ENCODE measurements around the gene POGLUT2.
A peak's percentile ranks its signal among the peaks of the same experiment; 100 is the strongest.

POGLUT2 gene

DNA sequence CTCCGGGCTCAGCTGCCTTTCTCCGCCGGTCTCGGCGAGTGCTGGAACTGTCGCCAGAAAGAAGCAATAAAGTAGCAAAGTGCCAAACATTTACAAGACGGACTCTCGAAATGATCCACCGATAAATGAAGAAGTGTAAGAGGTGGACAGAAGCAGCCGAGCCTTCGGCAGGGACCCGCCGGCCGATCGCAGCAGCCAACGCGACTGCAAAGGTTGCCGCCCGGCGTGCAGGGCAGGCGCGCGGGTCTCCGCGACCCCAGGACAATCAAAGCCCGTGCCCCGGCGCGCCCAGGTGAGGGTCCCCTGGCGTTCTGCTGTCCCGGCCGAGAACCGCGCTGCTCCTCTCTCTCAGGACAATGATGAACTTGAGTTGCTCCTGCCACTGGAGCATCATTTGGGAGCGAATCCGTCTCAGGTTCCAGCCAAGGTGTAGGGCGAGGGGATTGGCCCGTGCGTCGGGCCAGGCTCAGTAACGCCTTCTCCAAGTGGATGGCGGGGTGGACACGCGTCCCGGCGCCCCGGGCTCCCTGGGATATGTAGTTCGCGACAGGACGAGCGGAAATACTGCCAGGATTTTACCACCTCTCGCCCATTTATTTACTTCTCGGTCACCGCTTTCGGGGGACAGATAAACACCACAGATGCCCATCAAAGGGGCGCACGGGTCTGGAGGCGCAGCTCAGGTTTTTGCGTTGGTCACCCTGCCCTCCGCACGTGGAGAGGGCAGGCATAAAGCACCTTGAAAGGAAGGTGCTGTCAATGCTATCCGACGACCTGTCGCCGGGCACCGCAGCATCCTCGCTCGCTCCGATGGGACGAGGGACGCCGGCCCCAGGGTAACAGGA lies at the start of gene POGLUT2, which contains the start of gene BIVM:
Gene POGLUT2, minus strand, starts transcription at position 396 of the 845 bp plus-strand sequence. Its CDS starts 306 bp downstream, at position 90.
Gene BIVM, plus strand, starts transcription at position 539 of the 845 bp plus-strand sequence. CDS start 8,149 bp downstream, outside the sequence.
- peak; percentile 87 to 96 for DNase-seq

DNA sequence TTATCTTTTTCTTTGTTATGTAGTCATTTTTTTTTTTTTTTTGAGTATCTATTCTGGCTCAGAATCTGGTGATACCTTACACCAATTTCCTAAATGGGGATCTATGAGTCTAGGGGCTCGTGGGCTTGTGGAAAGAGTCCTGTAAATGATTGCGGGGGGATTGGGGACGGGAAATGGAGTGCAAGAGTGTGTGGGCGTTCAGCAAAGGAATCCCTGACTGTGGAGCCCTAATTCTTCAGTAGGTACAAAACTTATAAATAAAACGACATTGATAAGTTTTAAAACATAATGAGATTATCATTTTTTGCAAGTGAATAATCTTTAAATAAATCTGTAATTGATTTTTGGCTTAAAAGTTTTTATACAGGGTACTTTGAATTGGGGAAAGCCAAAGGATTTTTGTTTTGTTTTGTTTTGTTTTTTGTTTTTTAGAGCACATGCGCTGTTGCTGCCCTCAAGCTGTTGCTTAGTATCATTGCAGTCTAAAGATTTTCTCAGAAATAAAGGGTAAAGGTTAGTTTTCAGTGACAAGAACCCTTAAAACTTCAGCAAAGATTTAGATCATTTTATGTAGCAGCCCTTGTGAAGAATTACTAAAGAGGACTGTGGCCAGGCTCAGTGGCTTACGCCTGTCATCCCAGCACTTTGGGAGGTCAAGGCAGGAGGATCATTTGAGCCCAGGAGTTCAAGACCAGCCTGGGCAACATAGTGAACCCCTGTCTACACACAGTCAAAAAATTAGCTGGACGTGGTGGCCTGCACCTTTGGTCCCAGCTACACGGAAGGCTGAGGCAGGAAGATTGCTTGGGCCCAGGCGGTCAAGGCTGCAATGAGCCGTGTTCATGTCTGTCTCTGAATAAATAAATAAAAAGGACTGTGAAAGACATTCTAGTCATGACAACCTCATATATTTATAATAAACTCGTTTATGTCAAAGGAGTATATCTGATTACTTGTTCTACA lies 48.8 kb upstream of the POGLUT2 start:
- DNase-seq: peak in 1 of 2 experiments; percentile 25

DNA sequence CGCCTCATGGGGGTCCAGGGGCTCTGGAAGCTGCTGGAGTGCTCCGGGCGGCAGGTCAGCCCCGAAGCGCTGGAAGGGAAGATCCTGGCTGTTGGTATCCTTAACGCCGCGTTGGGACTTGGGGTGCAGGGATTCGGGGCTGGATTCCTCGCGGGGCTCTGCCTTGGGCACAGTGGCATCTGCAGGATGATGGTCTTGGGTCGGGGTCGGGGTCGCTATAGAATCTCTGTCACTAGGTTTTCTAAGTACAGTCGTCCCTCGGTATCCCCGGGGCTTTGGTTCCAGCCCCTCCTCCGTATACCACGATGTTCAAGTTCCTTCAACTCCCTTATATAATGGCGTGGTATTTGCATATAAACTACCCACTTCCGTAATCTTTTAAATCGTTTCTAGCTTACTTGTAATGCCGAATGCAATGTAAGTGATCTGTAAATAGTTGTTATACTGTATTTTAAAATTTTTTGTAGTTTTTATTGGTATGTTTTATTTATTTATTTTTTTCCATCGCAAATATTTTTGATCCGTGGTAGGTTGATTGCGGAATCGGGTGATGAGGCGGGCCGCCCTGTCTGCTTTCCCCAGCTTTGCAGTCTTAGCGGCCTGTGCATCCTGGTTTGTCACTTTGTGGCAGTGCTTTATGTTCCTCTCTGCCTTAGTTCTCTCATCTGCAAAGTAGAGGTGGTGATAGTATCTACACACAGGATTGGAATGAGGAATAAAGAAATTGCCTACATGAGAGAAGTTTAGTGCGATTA lies 47.7 kb upstream of the POGLUT2 start:
- peak in 1 of 2 experiments; percentile 22 for DNase-seq

DNA sequence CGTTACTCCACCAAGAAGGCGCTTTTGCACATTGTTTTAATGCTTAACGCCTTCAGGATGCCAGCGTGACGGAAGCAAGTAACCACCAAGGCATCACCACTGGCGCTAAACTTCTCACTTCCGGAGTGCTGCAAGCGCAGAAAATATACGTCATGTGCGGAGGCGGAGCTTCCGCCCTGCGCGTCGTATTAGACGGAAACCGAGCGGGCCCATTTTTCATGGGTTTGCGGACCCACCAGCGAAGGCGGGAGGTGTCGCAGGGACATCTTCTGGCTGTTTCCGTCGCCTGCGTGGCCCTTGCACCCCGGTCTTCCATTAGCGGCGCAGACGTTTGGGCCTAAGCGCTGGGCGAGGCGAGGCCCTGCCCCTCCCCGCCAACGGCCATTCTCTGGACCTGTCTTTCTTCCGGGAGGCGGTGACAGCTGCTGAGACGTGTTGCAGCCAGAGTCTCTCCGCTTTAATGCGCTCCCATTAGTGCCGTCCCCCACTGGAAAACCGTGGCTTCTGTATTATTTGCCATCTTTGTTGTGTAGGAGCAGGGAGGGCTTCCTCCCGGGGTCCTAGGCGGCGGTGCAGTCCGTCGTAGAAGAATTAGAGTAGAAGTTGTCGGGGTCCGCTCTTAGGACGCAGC lies 47.0 kb upstream of the POGLUT2 start, which contains the start of gene ERCC5:
Gene ERCC5, plus strand, starts transcription at position 403 of the 631 bp plus-strand sequence. CDS start 235 bp downstream, outside the sequence.
- DNase-seq: peak; percentile 92 to 97

DNA sequence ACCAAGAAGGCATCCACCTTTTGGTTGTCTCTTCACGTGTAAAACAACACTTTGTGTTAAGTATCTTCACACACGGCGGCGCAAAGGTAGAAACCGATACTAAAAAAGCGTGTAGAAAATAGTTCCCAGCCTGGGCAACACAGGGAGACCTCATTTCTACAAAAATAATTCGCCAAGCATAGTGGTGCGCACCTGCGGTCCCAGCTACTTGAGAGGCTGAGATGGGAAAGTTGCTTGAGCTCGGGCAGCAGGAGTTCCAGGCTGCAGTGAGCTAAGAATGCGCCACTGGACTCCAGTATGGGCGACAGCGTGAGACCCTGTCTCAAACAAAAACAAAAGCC lies 46.5 kb upstream of the POGLUT2 start:
- no peak for DNase-seq

DNA sequence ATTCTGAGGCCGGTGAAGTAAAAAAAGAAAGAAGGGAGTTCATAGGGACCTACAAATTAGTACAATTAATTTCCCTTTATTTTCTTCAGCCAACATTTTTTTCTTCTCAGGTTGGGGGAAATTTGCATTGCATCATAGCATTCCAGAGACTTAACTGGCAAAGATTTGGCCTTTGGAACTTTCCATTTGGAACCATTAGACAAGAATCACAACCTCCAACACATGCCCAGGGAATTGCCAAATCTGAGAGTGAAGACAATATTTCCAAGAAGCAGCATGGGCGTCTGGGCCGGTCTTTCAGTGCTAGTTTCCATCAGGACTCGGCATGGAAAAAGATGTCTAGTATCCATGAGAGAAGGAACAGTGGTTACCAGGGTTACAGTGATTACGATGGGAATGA lies 40.7 kb upstream of the POGLUT2 start:
- no peak for DNase-seq

DNA sequence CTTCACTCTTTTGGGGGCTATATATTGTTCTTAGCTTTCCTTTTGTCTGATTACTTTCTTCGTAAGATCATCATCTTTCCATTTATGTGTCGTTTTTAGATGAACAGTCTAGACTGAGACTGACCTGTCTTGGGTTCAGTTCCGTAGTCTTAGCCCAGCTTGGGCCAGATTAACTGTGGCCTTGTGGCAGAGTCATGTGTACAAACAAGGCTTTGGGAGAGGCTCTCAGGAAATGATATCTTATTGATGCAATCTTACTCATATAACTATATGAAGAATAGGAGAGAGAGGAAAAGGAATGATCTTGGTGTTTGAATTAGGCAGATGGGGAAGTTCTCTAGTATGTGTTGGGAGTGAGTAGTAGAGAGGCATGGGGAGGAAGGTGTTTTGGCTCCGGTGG lies 40.2 kb upstream of the POGLUT2 start:
- no peak for DNase-seq

DNA sequence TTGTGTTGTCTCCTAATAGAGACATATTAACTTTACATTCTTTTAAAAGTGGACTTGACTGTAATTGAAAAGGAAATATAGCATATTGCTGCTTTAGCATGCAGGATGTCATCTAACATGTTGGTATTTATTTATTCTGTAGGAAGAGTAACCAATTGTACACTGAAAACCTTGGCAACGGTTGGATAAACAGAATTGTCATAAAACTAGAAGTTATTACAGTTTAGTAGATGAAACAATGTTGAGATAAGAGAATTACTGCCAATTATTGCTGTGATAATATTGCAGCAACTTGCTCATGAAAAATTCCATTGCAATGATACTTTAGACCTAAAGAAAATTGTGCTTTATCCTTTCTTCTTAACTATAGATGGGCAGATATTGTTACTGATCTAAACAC lies 39.5 kb upstream of the POGLUT2 start:
- DNase-seq: no peak

DNA sequence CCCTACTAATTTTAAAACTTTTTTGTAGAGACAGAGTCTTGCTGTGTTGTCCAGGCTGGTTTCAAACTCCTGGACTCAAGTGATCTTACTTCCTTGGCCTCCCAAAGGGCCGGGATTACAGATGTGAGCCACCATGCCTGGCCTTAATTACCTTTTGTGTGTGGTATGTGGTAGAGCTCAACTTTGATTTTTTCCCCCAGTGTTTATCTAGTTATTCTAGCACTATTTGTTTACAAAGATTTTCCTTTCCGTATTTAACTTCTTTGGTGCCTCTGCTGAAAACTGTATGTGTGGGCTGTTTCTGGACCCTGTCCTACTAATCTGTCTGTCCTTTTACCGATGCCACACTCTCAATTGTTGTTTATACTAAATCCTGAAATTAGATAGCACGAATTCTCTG lies 37.7 kb upstream of the POGLUT2 start:
- DNase-seq: no peak

DNA sequence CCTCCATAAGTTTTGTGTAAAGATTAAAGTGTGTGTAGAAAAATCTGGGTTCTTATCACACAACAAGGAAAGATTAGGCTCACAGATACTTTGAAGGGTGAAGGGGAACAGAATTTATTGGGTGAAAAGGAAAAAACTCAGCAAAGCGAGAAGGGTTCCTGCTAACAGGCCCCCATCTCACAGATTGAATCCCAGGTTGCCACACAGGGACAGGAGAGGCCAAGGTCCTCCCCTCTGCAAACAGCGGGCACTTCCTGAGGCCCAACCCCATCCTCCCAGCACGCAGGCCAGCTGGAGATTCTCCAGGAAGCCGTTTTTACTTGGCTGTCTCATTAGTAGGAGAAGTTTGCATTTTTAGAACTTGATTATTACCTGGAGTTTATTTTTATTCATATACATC lies 31.9 kb upstream of the POGLUT2 start:
- DNase-seq: peak in 1 of 2 experiments; percentile 2

DNA sequence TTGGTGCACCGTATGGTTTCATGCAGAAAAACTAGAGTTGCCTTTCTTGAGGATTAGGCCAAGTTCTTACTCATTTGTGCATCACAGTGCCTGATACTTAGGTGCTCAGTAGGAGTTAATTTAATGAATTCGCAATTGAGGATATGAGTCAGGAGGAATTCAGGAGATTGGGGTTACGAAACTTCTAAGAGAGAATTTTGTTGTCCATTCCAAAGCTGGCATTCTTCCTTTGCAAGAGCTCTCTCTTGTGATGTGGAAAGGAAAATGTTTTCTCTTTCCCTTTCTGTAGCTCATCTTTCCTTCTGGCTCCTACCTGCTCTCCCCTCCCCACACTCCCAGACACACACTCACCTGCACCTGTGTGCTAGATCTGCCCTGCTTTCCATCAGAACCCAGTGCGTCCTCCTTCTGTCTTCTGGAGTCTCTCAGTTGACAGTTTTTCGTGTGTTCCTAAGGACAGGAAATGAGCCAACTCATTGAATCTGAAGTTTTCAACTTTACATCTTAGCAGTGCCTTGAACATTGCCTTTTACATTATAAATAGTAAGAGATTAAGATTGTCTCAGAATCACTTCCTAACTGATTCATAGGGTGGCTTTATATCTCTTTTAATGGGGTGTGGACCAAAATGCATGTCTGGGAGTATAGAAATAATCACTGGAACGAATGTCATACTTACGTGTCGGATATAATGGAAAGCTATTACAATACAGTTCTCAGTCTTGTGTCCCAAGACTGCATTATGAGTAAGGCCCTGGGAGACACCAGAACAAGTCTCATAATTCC lies 27.3 kb upstream of the POGLUT2 start:
- no peak for DNase-seq

DNA sequence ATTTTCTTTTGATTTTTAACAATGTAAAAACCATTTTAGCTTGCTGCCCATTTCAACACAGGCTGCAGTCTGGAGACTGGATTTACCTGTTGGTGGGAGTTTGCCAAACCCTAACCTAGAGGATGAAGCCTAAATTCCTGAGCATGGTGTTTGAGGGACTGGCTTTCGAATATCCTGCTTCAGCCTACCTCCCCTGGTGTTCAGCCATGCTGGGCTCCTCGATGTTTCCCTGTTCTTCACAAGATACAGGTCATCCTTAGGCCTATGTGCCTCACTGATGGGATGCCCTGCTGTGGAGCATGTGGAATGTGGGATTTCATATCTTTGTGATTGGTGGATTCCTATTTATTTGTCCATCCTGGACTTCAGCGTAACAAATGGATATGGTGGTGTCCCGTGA lies 26.6 kb upstream of the POGLUT2 start:
- no peak for DNase-seq

DNA sequence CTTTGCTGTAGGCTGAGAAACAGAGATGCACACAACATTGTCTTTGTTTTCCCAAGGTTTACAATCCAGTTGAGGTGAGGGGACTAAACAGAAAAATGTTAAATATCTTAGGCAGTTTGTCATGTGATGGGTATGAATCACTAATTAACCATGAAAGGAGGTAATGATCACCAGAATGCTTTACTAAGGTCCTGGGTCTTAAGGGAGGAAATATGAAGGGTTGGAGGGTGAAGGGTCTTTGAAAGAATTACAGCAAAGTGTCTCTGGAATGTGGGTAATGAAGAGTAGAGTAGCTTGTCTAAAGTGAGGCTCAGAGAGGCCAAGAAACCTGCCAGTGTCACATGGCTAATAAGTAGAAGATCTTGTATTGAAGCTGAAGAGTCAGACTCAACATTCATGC lies 19.1 kb upstream of the POGLUT2 start:
- DNase-seq: no peak

DNA sequence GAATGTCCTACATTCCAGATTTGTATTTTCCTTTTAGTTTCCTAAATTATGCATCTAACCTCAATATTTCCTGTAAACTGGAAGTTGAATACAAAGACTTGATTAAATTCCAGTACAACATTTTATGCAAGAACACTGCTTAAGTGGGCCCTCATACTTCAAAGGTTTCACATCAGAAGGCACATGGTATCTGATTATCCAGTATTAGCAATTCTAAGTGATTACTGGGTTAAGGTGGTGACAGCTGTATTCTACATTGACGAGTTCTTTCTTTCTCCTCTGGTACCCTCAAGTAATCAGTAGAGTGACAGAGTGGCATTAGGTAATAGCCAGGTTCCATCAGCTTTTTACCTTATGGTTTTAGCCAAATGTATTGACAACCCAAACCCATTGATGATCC lies 18.5 kb upstream of the POGLUT2 start:
- DNase-seq: no peak

DNA sequence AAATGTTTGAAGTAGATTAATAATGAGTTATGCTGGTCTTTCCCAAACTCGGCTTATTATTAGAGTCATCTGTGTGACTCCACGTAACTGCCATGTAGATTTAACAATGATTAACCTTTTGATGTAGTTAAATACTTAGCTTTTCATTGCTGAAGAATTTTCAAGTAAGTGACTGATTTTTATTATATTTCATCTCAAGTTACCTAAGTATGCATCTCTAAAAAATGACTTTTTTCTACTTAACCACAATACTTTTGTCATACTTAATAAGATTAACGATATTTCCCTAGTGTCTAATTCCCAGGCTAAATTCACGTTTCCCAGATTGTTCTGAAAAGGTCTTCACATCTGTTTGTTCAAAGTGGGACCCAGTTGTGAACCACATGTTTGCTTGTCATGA lies 17.9 kb upstream of the POGLUT2 start:
- DNase-seq: no peak

DNA sequence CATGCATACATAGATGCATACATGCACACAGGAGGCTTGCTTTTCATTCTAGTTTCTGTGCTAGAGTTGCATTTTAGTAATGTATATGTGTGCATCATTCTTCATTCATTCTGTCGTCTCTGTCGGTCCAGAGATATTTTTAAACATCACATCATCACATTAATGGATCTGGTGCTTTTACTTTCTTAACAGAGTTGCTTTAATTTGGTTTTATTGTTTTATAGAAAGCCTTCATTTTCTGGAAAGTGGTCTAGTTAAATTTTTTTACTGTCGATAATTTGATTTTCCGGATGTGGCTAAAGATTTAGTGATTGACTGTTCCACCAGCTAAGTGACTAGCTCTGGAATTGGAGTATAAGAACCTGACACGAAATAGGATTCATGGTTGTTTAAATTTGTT lies 17.0 kb upstream of the POGLUT2 start:
- no peak for DNase-seq

DNA sequence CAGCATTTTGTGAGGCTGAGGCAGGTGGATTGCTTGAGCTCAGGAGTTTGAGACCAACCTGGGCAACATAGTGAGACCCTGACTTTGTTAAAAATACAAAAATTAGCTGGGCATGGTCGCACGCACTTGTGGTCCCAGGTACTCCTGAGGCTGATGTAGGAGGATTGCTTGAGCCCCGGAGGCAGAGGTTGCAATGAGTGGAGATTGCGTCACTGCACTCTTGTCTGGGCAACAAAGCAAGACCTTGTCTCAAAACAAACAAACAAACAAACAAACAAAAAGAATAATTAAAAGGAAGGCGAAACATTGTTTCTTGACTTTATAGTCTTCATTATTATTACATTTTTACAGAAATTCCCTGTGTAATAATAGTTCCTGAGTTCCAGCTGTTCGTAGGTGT lies 16.0 kb upstream of the POGLUT2 start:
- no peak for DNase-seq

DNA sequence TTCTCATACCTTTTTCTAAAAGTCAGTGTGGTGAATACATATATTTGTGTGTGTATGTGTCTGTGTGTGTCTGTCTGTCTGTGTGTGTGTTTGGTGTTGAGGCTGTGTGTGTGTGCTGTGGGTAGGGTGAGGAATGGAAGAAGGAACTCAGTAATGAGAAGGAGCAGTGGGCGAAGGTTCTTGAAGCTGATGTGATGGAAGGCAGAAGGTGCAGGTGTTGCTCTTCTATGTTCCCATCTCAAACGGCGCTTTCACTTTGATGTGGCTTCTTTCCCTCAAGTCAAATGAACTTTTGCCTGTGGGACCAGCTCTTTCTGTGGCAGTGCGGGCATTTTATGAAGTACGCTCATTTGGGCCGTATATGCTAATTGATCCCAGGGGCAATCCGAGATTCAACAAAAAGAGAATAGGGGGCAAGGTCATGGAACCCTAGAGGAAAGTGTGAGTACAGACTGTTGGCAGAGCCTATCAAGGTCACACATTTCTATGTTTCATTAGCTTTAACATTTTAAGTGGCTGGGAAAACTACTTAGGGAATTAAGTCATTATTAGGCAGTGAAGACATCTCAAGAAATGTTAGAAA lies 15.3 kb upstream of the POGLUT2 start:
- no peak for DNase-seq

DNA sequence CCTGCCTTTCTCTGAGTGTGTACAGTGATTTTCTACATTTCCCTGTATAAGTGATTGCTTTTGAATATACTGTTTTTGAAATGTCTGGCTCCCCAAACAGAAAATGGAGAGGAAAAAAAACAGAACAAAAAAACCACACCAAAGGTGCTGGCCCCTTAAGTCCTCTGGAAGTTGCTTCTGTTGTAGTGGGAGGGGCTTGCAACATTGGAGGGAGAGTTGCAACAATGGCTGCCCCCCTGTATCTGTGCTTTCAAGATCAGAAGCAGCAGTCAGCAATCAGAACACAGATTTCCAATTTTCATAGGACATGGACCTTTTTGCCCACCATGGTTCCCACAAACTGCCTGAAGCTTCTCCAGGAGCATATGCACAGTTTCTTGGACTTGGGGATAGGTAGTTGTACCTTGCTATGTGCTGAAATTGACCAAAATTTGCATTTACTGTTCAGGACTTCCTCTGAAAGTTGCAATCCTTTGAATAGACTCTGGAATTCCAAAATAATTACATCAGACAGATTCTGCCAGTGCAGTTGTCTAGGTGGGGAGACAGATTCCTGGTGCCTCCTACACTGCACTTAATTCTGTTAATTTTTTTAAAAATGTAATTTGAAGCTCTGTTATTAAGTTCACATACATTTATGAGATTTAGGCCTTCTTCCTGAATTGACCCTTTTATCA lies 14.0 kb upstream of the POGLUT2 start:
- DNase-seq: no peak

DNA sequence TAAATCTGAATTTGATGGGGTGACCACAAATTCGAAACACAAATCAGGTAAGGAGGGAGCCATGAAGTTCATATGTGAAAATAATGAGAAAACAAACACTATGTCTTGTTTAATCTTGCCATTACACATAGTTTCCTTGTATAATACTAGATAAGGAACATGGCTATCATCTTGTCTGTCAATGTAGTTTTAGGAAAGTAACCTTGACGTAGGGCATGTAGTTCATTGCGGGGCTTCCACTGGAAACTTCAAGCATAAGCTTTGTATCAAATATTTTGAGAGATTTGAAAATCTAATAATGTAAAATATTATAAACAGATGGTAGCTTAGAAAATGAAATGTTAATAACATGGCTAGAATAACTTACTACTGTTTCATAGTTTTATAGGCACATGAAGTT lies 8.9 kb upstream of the POGLUT2 start:
- DNase-seq: no peak
